NCI-H2107 treated with DMSO at 0.1 percent for 48 hours (cell line): Measurements from ENCODE around the gene SCYGR2.

Experiments used
- DNase-seq: peaks from one replicate; lab custom pipeline; 2025; ENCODE audit not compliant: unreplicated experiment; lab: John Stamatoyannopoulos, UW

SCYGR2 gene

DNA sequence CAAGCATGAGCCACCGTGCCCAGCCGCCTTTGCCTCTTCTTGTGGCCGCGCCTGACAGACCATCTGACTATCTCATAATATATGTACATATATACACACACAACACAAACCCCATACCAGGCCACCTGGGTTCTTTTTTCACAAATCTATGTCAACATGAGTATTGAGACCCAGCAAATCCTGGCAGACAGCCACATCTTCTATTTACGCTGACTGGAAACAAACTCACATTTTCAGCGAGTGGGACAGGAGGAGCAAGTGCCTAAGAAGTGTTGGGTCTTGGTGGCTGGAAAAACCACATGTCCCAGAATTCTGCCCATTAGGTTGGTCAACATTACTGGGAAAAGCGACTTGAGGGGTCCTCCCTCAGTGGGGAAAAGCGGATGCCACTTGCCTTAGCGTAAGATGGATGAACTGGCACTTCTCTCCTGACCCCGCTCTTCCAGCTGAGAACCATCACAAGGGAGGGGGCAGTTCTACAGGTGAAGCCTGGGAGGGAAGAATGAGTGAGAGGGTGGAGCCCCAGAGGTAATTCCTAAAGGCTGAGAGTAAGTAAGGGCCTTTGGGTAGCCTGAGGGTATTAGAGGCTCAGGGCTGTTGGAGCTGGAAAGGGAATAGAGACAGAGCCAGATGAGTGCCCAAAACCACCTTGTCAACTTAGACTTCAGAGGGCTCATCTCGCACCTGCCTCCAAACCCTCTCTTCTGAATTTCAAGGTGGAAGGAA lies 14.0 kb downstream of the SCYGR2 start:
- peak; percentile 2 for DNase-seq

- DNase-seq, result no peak
Observed at GRCh38 chr2:227613272-227613660, 14.6 kb downstream of the SCYGR2 start.

- peak; percentile 1 for DNase-seq
Observed at GRCh38 chr2:227614246-227614645, 15.6 kb downstream of the SCYGR2 start.

DNA sequence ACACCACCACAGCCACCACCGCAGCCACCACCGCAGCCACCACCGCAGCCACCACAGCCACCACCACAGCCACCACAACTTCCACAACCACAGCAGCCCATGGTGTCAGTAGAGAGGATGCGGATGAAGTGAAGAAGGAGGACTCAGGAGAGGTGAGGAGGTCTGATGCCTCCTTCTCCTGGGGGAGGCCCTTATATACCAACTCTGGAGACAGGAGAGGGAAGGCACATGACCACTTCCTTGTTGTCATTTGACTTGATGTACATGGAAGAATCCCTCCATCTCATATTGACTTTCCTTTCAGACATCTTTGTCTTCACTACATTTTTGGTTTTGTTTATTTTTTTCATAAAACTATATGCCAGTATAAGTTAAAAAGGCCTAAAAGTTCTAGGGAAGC lies 16.0 kb downstream of the SCYGR2 start, which contains the start of gene SCYGR3:
SCYGR3 (minus strand) TSS at position 101 of the 400 bp plus-strand sequence; CDS start at position 101, 0 bp downstream.
- DNase-seq, result no peak

DNA sequence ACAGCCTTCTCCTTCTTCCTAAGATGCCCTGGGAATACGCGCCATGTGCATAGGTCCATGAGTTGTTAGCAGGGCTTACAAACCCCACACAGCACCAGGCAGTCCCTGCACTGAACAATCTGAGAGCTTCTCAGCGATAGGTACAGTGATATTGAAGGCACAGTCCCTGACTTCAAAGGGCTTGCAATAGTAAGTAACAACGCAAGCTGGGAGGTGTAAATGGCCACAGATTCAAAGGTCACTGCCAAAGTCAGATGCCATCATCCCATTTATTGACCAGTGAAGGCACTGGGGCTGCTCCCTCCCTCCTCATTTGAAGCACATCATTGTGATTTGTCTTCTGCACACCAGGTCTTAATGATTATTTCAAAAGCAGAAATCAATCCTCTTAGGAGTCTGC lies 16.5 kb downstream of the SCYGR2 start:
- DNase-seq, result no peak

DNA sequence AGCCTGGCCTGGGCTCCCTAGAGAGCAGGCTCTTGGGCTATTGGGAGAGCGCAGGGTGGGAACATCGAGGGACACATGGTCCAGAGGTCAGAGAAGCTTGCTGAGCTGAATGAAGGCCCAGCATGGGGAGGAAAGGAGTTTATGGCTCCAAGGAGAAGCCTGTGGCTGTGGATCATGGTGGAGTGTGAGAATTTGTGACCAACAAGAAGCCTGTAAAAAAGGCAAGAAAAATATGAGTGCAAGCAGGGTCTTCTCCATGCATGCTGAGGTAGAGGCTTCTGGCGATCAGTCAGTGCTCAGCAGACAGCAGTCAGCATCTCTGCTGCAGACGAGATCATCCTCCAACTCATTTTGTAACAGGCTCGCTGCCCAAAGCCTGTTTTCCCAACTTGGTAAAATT lies 17.2 kb downstream of the SCYGR2 start:
- DNase-seq, result no peak

DNA sequence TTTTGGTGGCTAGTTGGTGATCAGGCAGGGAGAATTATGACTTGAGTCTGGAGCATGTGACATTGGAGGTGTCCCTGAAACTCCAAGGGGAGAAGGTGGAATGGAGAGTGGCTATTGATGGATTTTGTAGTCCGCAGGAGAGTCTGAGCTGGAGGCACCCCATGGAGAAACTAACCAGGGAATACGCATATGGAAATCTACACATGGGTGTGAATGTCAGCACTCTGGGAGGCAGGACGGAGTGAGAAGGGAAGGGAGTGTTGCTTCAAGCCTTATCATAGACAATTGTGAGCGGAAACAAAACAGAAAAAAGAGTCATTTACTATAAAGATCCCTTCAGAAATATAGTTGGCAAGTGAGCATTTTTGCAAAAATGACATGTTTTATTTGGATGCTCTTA lies 17.9 kb downstream of the SCYGR2 start:
- no peak for DNase-seq

GRCh38 chr2:227617316-227618230 lies 18.9 kb downstream of the SCYGR2 start, which contains the start of gene SCYGR4:
Gene SCYGR4, plus strand, starts transcription at chr2:227617498. Its CDS starts 0 bp downstream, at chr2:227617498.
- no peak for DNase-seq

DNA sequence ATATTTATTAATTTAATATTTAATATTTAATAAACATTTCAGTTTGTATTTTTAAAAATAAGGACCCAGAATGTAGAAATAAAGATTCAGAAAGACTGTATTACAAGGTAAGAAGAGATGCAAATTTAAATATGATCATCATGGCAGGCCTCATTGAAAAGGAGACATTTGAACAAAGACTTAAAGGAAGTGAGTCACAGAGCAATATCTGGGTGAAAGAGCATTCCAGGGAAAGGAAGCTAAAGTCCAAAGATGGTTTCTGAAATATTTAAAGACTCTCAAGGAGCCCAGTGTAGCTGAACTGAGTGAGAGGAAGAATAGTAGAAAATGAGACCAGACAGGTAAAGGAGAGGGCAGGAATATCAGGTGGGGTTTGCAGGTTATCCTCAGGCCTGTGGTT lies 24.5 kb downstream of the SCYGR2 start:
- DNase-seq, result no peak

- no peak for DNase-seq
Observed at GRCh38 chr2:227625420-227625819, 26.7 kb downstream of the SCYGR2 start.

DNA sequence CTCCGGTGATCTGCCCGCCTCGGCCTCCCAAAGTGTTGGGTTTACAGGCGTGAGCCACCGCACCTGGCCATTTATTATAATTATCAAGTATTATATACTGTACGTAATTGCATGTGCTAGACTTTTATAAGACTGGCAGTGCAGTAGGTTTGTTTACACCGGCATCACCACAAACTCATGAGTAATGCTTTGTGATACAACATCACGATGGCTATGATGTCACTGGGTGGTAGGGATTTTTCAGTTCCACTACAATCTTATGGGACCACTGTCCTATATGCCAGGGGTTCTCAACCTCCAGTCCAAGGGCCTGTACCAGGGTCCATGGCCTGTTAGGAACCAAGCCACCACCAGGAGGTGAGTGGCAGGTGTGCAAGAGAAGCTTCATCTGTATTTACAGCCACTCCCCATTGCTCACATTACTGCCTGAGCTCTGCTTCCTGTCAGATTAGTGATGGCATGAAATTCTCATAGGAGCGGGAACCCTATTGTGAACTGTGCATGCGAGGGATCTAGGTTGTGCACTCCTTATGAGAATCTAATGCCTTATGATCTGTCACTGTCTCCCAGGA lies 28.0 kb downstream of the SCYGR2 start:
- no peak for DNase-seq

DNA sequence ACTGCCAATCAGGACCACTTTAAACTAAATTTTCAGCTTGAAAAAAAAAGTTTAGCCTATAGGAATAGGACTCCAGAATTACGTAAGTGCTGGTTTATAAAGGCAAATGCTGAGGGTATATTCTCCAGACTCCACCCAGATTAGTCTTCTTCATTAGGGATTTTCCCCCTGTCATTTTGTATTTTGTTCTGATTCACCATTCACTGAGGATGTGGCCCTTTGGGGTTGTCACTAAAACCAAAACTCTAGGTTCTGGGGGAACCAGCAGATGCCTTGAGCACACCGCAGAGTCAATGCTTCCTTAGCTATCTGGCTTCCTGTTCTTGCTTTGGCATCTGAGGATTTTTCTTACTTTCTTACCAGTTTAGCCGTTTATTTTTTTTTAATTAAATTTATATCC lies 29.1 kb downstream of the SCYGR2 start:
- no peak for DNase-seq

GRCh38 chr2:227629435-227629834 lies 30.7 kb downstream of the SCYGR2 start:
- no peak for DNase-seq

DNA sequence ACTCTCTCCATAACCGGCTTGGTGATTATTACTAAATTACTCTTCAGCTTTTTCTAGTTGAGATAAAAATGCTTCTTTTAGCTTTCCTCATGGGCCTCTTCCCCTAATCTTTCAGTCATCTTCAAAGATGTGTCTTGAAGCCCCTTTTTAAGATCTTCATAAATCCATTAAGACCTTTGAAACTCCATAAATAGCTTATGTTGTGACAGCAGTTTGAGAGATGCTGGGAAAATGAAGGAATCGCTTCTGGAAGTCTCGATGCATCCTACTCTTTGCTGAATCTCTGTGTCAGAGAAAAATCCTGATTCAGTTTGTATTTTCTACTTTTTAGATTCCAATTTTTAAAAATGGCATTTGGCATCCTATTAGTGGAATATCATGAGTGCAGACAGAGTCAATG lies 31.6 kb downstream of the SCYGR2 start:
- no peak for DNase-seq

DNA sequence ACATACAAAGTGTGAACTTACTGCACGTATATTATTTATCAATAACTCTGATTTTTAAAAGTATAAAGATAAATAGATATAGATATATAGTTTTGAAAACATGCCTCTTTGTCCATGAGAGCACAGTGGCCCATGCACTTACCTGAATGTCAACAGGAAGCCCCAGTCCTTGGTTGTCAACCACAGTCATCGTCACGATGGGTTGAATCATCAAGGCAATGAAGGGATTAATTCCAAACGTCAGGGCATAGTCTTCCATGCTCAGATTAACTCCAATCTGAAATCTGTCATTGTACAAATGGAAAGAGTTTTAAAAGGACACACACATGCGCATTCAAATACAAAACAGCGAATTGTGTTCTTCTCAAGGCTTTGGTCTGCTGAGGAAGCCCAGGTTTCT lies 34.1 kb downstream of the SCYGR2 start:
- no peak for DNase-seq

DNA sequence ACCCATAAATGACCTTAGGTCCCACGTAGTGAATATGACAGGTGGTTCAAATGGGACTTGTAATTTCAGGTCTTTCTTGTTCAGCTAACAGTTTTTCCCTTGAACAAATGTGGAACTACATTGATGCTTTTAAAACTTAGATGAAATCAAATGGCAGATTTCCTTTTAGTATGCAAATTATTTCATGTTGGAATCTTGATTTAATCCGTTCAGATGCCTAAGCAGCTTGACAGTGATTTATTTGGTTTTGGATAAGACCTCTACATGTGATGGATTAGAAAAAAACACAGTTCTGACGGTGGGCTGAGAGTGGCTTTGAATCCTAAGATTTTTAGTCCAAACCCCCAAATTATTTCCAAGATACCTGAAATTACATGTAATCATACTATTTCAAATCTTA lies 35.5 kb downstream of the SCYGR2 start:
- DNase-seq, result no peak

GRCh38 chr2:227642656-227643055 lies 44.0 kb downstream of the SCYGR2 start:
- DNase-seq, result no peak

DNA sequence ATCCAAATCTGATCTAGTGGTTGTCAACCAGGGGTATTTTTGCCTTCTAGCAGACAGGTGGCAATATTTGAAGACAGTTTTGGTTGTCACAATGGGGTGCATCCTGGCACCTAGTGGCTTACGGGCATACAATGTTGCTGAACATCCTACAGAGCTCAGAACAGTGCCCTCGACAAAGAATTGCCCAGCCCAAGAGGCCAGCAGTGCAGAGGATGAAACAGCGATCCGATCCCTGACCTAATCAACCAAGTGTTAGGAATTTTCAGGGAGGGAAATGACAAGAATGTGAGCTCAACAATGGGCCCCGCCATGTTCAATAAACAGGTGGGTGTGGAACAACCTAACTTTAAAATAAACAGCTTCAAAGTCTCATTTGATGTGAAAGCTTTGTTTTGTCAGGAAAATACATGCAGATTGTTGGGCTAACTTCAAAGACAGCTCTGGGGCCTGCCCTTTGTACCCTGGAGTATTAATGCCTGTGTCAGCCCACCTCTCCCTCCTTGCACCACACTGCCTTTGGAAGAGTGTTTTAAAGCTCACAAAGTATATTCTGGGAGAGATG lies 45.4 kb downstream of the SCYGR2 start:
- no peak for DNase-seq
